DLD1 (cell line): Measurements from ENCODE around the gene CENPP.
"Not testable (repeated sequence)": the region's sequence is repeated elsewhere in the genome, so short reads cannot be mapped to it uniquely, and the experiment has no call there.

Source experiments
- in situ Hi-C: cut with HindIII; loops from 2 replicates; pipeline ENCODE4 v1.10.0; 2017; ENCODE audit warnings: low sequenced_read_pairs

CENPP gene

GRCh38 chr9:92527832-92528521 lies 202.2 kb downstream of the CENPP start:
- in situ Hi-C loops: no loop called here

- in situ Hi-C loops: no loop called here
Measured at GRCh38 chr9:92528522-92528849, 202.7 kb downstream of the CENPP start.

- in situ Hi-C loops: no loop called here
Measured at GRCh38 chr9:92529124-92529523, 203.4 kb downstream of the CENPP start.

GRCh38 chr9:92530893-92531292 lies 205.1 kb downstream of the CENPP start:
- in situ Hi-C loops: no loop called here

GRCh38 chr9:92534204-92534603 lies 208.5 kb downstream of the CENPP start:
- in situ Hi-C loops: no loop called here

DNA sequence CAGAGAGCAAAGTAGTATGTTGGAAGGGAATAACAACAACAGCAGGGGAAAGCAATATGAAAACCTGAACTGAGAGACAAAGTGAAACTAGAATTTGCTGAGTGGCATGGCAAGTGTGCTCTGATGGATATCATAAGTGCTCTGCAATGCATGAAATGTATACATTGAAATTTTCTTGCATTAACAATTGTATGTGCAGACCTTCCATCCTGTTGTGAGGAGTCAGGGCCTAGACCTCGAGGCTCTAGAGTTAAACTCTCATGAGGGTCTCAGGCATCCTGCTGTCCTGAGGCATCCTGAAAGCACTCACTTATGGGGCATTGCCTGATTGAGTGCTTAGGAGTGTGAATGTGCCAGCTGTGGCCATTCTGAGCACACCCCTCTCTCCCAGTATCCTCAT lies 208.9 kb downstream of the CENPP start:
- in situ Hi-C loops: no loop called here

DNA sequence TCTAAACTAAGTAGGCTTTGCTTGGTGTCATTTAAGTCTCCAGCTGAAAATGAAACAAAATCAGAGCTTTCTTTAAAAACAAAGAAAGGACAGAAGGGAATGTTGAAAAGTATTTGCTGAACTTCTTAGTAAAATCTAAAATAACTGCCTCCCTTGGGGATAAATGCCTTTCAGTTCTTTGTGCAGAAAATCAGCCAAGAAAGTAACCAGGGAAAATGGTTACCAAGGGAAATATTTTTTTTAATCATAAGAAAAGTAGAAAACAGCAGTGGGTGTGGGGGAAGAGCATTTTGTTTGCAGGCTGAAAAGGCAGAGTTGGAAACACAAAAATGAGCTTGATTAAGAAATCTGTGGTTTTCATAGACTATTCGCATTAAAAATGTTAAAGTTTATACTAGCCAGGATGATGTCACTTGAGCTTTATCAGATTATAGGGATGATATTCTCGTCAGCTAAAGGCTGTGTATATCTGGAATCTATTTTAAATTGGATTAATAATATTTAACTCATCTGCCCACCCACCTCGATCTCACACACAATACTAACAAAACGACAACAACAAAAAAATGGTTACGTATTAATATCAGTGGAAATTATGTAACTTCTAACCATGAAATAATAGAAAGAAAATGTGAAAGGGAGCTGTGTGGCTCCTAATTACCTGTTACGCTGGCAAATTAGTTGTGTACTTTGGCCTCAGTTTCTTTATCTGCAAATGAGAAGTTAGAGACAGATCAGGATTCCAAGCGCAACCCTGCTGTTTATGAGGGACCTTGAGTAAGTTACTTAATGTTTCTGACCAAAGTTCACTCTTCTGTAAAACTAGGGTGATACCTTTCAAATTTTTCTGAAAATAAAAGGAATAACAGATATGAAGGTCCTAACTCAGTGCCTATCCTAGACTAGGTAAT lies 210.4 kb downstream of the CENPP start, which contains the start of gene ECM2:
ECM2 (minus strand) TSS at position 51 of the 911 bp plus-strand sequence. CDS start 13,124 bp downstream, outside the sequence.
- in situ Hi-C loops: no loop called here

DNA sequence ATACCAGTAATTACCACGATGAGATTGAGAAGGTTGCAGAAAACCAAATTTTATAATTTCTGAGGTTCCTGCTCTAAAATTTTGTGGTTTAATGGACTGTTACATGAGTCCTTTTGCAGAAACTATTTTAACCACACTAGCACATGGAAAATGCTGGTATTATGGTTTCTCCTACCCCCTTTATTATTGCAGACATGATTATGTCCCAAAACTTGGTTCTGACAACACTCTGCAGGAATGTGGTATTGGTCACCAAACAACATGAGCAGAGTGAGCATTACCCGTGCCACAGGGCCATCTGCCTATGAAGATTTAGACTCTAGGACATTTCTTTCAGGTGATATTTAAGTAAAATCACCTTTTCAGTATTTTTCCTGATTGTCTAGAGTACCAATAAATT lies 212.8 kb downstream of the CENPP start:
- in situ Hi-C loops: no loop called here

DNA sequence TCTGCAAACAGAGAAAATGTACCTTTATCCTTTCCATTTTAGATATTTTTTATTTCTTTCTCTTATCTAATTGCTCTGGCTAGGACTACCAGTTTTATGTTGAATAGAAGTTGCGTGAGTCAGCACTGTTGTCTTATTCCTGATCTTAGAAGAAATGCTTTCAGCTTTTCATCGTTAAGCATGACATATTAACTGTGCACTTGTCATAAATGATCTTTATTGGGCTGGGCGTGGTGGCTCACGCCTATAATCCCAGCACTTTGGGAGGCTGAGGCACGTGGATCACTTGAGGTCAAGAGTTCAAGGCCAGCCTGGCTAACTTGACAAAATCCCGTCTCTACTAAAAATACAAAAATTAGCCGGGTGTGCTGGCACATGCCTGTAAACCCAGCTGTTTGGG lies 218.2 kb downstream of the CENPP start:
- in situ Hi-C loops: no loop called here

DNA sequence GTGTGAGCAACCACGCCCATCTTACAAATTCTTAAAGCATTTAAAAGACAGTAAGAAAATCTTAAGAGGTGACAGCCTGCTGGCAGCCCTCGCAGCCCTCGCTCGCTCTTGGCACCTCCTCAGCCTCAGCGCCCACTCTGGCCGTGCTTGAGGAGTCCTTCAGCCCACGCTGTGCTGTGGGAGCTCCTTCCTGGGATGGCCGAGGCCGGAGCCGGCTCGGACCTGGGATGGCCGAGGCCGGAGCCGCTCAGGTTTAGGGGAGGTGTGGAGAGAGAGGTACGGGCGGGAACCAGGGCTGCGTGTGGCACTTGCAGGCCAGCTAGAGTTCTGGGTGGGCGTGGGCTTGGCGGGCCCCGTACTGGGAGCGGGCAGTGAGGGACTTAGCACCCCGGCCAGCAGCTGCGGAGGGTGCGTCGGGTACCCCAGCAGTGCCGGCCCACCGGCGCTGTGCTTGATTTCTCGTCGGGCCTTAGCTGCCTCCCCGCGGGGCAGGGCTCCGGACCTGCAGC lies 219.3 kb downstream of the CENPP start:
- in situ Hi-C loops: no loop called here

- in situ Hi-C loops: no loop called here
Measured at GRCh38 chr9:92547356-92547755, 221.6 kb downstream of the CENPP start.

DNA sequence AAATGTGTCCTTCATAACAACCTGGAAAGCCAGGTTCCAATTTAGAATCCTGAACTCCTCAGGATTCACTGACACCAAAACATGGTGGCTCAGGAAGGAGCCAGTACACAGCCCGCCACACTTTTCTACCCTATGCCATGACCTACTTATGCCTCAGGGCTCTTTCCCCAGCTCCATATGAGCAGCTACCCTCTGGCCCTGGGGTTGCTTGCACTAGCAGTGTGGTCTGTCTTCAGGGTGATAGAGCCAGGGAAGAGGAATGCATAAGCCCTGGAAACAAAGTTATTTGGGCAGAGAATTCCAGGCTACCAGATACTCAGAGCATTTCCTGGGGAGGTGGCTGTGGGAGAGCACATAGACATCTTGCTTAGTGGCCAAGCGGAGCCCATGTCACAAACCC lies 225.0 kb downstream of the CENPP start:
- in situ Hi-C loops: no loop called here

GRCh38 chr9:92558612-92559374 lies 233.0 kb downstream of the CENPP start:
- in situ Hi-C loops: no loop called here

DNA sequence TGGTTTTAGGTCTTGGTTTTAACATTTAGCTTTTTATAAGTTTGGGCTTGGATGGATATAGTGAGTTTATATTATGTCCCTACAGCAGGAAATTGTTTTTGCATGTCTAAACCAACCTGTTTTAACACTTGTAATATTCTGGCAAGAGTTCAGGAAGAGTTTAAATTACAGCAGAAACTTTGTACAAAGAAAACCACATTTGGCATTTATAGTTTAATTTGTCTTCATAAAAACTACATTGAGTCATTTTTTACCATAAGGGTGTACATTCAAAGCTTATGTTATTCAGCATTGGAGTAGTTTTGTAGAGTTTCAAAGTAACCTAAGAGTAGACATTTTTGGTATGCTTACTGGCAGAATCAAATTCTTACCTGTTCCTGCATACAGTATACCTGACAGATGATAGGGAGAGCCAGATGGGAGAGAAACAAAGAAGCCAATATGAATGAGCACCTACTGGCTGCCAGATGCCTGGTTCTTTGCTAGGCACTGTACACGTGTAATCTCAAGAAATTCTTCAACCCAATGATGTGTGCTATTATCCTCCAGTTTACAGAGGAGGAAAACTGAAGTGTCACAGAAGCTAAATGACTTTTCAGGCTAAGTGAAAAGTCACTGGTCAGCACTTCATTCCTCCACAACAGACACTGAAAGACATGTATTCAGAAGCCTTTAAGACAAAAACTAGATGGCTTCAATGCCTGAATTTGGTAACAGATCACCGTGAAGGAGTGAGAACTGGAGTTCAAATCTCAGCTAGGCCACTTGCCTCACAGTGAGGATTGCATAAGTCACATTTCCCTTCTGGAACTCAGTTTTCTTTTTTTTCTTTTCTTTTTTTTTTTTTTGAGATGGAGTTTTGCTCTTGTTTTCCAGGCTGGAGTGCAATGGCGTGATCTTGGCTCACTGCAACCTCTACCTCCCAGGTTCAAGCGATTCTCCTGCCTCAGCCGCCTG lies 235.9 kb downstream of the CENPP start:
- in situ Hi-C loops: no loop called here

GRCh38 chr9:92562461-92562967 lies 236.8 kb downstream of the CENPP start:
- in situ Hi-C loops: no loop called here

- in situ Hi-C loops: no loop called here
Measured at GRCh38 chr9:92563116-92564100, 237.7 kb downstream of the CENPP start.

- in situ Hi-C loops: no loop called here
Measured at GRCh38 chr9:92564504-92564903, 238.8 kb downstream of the CENPP start.

GRCh38 chr9:92564982-92565381 lies 239.2 kb downstream of the CENPP start:
- in situ Hi-C loops: no loop called here

- in situ Hi-C loops: not testable (repeated sequence)
Measured at GRCh38 chr9:92571871-92572270, 246.1 kb downstream of the CENPP start.
